ENCODE data around the gene SMLR1. TPM values are rescaled to one million over a fixed set of nuclear protein-coding genes. Genes with fewer than 3 reads are reported as not detected.

The SMLR1 gene
- total RNA-seq, 1 donor from 2014 or later: not detected

- Histone ChIP-seq H3K27me3 (ENCODE audit: control insufficient read depth, insufficient read depth, low read length) (no peaks in the 10 kb centered on the region), H3K36me3 (ENCODE audit: control insufficient read depth, insufficient read depth, low read length) (no peaks in the 10 kb centered on the region), H3K4me3 (ENCODE audit: low read depth, low read length) (no peak overlapping the region)
- FAIRE-seq: no peak
- DNase-seq (ENCODE audit: low read depth): no peak
- no peak for TF ChIP-seq CTCF (IDR thresholded peaks at IDR 0.05; ENCODE audit: insufficient read depth, low read length, severe bottlenecking)
Measured at GRCh38 chr6:130815200-130816071, 11.8 kb upstream of the SMLR1 start.

GRCh38 chr6:130822736-130823135 lies 4.5 kb upstream of the SMLR1 start:
- Histone ChIP-seq H3K4me3 (ENCODE audit: low read depth, low read length) (no peak overlapping the region), H3K36me3 (ENCODE audit: control insufficient read depth, insufficient read depth, low read length) (no peaks in the 10 kb centered on the region), H3K27me3 (ENCODE audit: control insufficient read depth, insufficient read depth, low read length) (no peaks in the 10 kb centered on the region)
- FAIRE-seq (no peak), DNase-seq (ENCODE audit: low read depth) (no peak)
- TF ChIP-seq CTCF (IDR thresholded peaks at IDR 0.05; ENCODE audit: insufficient read depth, low read length, severe bottlenecking): no peak

- no peak for DNase-seq (ENCODE audit: low read depth)
- H3K27me3 ChIP-seq (ENCODE audit: control insufficient read depth, insufficient read depth, low read length): no peaks in the 10 kb centered on the region
- H3K36me3 ChIP-seq (ENCODE audit: control insufficient read depth, insufficient read depth, low read length): no peaks in the 10 kb centered on the region
- no peak overlapping the region for H3K4me3 ChIP-seq (ENCODE audit: low read depth, low read length)
- FAIRE-seq: no peak
- no peak for TF ChIP-seq CTCF (IDR thresholded peaks at IDR 0.05; ENCODE audit: insufficient read depth, low read length, severe bottlenecking)
Measured at GRCh38 chr6:130824978-130825694, 2.1 kb upstream of the SMLR1 start.

GRCh38 chr6:130825772-130826441 lies 1.3 kb upstream of the SMLR1 start:
- Histone ChIP-seq H3K27me3 (ENCODE audit: control insufficient read depth, insufficient read depth, low read length) (no peaks in the 10 kb centered on the region), H3K36me3 (ENCODE audit: control insufficient read depth, insufficient read depth, low read length) (no peaks in the 10 kb centered on the region), H3K4me3 (ENCODE audit: low read depth, low read length) (no peak overlapping the region)
- DNase-seq (ENCODE audit: low read depth) (no peak), FAIRE-seq (no peak)
- no peak for TF ChIP-seq CTCF (IDR thresholded peaks at IDR 0.05; ENCODE audit: insufficient read depth, low read length, severe bottlenecking)

GRCh38 chr6:130826442-130827246 lies 562 bp upstream of the SMLR1 start:
- TF ChIP-seq CTCF (IDR thresholded peaks at IDR 0.05; ENCODE audit: insufficient read depth, low read length, severe bottlenecking): no peak
- DNase-seq (ENCODE audit: low read depth) (no peak), FAIRE-seq (no peak)
- no peaks in the 10 kb centered on the region for H3K36me3 ChIP-seq (ENCODE audit: control insufficient read depth, insufficient read depth, low read length)
- no peak overlapping the region for H3K4me3 ChIP-seq (ENCODE audit: low read depth, low read length)
- no peaks in the 10 kb centered on the region for H3K27me3 ChIP-seq (ENCODE audit: control insufficient read depth, insufficient read depth, low read length)
